Measurements from ENCODE around the gene IRF2BP2.

IRF2BP2 gene

GRCh38 chr1:234610061-234610665, at the start of gene IRF2BP2:
TSS of gene IRF2BP2 (minus strand) at chr1:234610178. CDS start at chr1:234609494, 684 bp downstream.
- peak in 49 of 51 donors; percentile 20 to 88 (median 73) for DNase-seq

- no peak for DNase-seq
These were observed 49.6 kb upstream of the IRF2BP2 start for GRCh38 chr1:234659538-234659937.

- no peak for DNase-seq
These were observed 48.2 kb upstream of the IRF2BP2 start for GRCh38 chr1:234658138-234658537.

- peak in 1 of 51 donors; percentile 14 for DNase-seq
These were observed 47.1 kb upstream of the IRF2BP2 start for GRCh38 chr1:234656944-234657654.

- DNase-seq: no peak
These were observed 46.3 kb upstream of the IRF2BP2 start for GRCh38 chr1:234656070-234656895.

- no peak for DNase-seq
These were observed 45.5 kb upstream of the IRF2BP2 start for GRCh38 chr1:234655328-234656069.

- no peak for DNase-seq
These were observed 44.2 kb upstream of the IRF2BP2 start for GRCh38 chr1:234654002-234654733.

- no peak for DNase-seq
These were observed 39.6 kb upstream of the IRF2BP2 start for GRCh38 chr1:234649432-234650081.

- DNase-seq: no peak
These were observed 37.8 kb upstream of the IRF2BP2 start for GRCh38 chr1:234647758-234648157.

GRCh38 chr1:234647245-234647644, 37.3 kb upstream of the IRF2BP2 start:
- DNase-seq: no peak

- no peak for DNase-seq
These were observed 36.0 kb upstream of the IRF2BP2 start for GRCh38 chr1:234645964-234646363.

GRCh38 chr1:234645474-234645953, 35.5 kb upstream of the IRF2BP2 start:
- DNase-seq: no peak

- DNase-seq: no peak
These were observed 35.0 kb upstream of the IRF2BP2 start for GRCh38 chr1:234644928-234645327.

- no peak for DNase-seq
These were observed 33.8 kb upstream of the IRF2BP2 start for GRCh38 chr1:234643850-234644134.

GRCh38 chr1:234643111-234643849, 33.3 kb upstream of the IRF2BP2 start:
- no peak for DNase-seq

- no peak for DNase-seq
These were observed 32.5 kb upstream of the IRF2BP2 start for GRCh38 chr1:234642428-234642827.

GRCh38 chr1:234639961-234640360, 30.0 kb upstream of the IRF2BP2 start:
- no peak for DNase-seq

GRCh38 chr1:234638832-234639799, 29.1 kb upstream of the IRF2BP2 start:
- no peak for DNase-seq

All from hypothalamus (tissue), 51 donors.